Kidney tubule cell (primary cell): Measurements from ENCODE around the gene POLR3B.
A peak's percentile ranks its signal among the peaks of the same experiment; 100 is the strongest.
"Not testable (repeated sequence)": the region's sequence is repeated elsewhere in the genome, so short reads cannot be mapped to it uniquely, and the experiment has no call there.

Source experiments
- DNase-seq: peaks from one replicate; pipeline ENCODE4 v3.0.0-alpha.2; 2018; ENCODE audit warnings: low spot score

The POLR3B gene

DNA sequence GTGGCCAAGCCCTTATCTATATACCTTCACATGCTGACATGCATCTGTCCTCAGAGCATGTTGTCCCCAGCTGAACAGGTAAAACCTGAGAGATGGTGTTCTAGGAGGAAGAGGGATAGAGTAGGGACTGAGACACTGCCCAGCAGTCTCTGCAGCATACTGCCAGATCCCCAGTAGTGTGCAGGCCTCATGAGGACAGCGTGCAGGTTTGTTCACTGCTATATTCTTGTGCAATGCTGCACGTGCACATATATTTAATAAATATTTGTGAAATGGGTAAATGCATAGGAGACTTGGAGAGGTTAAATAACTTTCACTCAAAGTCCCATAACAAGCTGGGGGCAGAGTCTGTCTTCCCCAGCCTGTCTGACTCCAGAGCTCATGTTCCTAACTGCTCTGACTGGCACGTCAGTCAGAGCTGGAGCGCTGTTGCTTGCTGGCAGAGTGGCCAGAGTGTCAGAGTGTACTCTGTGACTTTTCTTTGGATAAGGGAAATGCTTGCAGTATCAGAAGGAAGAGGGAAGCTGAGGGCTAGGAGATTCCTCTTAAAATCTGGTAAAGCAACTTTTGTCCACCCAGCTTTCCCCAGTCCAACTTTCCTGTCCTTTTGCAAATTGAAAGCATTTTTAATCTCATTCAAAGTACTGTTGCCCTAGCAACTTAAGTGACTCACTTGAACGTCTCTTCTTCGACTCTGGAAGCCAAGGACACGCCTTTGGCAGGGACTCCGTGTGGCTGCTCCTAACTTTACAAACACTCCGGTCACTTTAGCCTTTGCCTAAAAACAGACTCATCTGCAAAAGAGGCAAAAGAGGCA, 14.9 kb upstream of the POLR3B start:
- peak; percentile 60 for DNase-seq

DNA sequence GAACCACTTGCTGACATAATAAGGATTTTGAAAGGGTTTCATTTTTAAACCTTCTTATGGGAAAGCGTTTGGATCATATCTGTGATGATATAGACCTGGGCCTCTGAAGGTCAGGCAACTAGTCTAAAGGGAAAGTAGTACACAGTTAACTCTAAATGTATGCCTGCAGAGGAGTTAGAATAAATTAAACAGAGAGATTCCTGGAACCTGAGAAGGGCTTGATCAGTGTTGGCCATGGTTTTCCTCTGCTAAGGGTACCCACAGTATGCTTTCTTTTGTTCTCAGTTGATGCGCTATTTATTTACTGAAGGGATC, 14.4 kb upstream of the POLR3B start:
- no peak for DNase-seq

DNA sequence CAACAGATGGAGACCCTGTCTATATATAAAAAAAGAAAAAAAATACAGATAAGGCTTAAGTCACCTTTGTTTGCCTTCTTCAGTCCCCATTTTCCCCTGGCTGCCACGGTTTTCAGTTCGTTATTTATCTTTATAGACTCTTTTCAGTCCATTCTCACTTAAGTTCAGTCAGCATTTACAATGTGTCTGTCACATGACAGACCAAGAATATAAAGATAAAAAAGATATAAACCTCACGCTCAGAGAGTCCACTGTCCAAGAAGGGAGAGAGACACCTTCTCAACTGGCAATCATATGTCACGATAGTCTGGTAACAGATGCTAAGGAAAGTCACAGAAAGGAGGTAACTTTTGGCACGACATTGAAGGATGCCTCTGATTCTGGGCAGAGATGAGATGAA, 13.4 kb upstream of the POLR3B start:
- DNase-seq, result no peak

DNA sequence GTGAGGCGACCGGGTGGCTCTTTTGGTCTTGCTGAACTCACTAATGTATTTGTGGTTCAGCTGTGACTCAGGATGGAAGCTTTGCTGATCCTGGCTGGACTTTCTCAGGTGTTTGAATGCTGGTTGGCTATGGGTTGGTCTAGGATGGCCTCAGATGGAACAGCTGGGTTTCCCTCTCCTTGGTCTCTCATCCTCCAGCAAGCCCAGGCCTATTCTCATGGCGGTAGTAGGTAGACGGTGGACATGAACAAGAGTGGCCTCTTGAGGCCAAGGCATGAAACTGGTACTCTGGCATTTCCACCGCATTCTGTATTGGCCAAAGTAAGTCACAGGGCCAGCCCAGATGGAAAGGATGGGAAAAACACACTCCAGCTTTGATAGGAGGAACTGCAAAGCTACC, 11.8 kb upstream of the POLR3B start:
- DNase-seq, result peak; percentile 74

DNA sequence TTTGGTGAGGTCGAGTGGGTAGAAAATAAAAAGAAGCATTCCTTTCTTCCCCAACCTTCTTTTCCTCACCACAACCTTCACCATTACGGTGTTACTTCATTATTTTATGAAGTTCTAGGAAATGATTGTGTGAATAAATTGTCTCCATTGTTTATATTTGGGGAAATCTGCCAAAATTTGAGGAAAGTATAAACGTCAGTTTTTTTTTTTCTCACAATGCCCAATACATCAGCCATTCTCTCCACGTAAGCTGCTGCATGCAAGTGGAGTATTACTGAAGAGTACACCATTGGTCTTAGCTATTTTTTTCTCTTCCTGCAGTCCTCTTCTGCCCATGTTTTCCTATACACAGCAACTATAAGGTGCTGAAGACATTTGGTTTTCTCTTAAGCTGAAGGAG, 9.1 kb upstream of the POLR3B start:
- no peak for DNase-seq

DNA sequence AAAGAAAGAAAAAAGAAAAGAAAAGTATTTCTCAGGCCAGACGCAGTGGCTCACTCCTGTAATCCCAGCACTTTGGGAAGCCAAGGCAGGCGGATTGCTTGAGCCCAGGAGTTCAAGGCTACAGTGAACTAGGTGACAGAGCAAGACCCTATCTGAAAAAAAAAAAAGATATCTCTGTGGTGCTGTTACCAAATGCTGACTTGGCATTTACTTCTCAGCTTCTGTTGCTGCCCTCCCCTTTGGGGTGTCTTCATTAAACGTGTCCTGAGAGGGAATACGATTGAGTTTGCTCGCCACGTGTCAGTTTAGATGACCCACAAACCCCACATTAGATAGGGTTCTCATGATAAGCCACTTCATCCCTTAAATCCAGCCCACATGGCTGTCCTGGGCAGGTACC, 4.4 kb upstream of the POLR3B start:
- DNase-seq, result no peak

DNA sequence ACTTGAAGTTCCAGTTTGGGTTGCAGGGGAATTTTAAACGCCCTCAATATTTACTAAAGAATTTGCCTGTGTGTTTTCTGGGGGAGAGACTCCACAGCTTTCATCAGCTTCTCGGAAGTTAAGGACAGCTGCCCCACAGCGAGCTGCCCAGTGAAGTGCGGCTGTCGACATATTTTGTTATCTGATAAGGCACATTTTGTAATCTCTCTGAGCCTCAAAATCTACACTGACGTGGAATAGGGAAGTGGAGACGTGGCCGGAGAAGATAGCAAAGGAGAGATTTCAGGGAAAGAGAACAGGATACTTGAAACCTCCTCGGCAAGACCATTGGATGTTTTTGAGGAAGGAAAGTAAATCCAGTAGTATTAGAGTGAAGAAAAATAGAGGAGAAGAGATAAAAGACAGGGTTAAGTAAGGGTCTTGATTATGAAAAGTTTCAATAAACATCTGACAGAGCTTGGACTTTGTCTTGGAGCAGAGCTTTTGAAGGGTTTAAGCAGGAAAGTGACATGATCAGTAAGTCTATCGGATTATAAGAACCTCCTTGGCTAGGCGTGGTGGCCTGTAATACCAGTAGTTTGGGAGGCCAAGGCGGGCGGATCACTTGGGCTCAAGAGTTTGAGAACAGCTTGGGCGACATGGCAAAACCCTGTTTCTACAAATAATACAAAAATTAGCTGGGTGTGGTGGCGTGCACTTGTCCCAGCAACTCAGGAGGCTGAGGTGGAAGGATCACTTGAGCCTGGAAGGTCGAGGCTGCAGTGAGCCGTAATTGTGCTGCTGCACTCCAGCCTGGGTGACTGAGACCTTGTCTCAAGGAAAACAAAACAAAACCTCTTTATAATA, 1.1 kb downstream of the POLR3B start:
- no peak for DNase-seq

DNA sequence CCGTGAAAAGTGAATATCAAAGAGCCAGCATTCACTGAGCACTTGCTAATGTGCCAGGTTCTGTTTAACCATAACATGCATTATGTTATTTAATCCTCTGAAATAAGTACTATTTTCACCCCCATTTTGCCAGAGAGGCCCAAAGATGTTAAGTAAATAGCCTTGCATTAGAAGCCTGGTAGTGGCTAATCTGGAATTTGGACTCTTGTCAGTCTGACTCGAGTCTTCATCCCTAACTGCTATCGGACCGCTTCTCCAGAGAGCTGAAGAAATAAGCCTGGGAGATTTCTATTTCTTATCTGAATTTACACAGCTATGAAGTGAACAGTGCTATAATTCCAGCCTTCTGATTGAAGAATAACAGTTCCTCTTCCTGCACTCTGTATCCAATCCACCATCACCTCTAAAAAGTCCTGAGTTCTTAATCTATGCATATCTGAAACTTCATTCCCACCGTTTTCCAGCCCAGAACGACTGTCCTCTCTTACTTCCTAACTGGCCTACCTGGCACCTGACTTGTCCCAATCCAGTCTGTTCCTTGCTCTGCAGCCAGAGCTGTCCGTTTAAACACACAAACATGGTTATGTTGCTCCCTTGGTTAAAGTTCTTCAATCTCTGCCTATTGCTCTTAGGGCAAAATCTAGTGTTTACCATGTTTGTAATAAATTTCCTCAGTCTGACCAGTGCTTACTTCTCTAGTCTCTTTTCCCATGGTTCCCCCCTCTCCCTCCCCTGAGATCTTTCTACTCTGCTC, 2.3 kb downstream of the POLR3B start:
- DNase-seq, result no peak

DNA sequence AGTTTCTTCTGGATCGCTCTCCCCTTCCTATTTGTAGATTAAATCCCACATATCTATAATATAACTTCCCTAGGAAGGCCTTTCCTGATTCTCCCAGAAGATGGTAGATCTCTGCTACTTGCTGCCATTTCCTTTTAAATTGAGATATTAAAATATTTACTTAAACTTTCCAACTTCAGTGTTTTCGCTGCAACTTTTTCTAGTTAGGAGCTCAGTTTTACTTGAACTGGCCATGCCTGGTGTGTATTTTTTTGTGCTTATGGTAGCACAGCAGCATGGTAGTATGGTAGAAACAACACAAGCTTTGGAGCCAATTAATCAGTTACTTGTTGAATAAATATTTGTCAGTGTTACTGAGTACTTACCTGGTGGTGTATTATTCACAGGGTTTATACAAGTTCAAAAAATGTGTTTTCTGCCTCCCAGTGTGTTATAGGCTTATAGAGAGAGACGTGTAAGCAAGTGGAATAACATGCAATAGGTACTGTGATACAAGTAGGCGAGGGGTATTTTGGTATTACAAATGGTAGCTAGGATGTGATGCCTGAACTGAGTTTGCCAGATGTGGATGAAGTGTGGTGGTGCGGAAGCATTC, 2.9 kb downstream of the POLR3B start:
- peak; percentile 15 for DNase-seq

DNA sequence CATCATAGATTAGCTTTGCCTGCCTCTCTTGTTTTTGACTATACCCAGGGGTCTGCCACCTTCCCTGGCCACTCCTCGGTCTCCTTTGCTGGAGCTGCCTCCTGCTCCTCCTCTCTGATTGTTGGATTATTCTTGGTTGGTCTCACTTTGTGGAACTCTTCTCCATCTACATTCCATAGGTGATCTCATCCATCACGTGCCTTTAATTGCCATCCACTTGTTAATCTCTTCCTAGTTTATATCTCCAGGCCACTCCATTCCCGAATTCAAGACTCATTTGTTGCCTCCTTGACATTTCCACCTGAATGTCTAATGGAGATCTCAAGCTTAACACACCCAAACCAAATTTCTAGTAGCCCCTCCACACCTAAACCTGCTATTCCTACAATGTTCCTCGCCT, 5.4 kb downstream of the POLR3B start:
- peak; percentile 15 for DNase-seq

DNA sequence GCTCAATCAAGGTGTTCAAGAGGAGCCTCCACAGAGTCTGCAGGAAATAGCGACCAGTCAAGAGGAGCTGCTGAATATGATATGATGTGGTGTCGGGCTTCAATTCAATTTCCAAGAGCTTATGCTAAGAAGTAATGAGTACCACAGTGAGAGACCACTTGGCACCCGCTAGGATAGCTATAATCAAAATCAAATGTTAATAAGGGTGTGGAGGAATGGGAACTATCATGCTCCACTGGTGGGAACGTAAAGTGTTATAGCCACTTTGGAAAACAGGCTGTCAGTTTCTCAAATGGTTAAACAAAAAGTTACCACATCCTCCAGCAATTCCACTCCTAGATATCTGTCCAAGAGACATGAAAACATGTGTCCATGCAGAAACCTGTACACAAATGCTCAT, 6.7 kb downstream of the POLR3B start:
- DNase-seq, result no peak

DNA sequence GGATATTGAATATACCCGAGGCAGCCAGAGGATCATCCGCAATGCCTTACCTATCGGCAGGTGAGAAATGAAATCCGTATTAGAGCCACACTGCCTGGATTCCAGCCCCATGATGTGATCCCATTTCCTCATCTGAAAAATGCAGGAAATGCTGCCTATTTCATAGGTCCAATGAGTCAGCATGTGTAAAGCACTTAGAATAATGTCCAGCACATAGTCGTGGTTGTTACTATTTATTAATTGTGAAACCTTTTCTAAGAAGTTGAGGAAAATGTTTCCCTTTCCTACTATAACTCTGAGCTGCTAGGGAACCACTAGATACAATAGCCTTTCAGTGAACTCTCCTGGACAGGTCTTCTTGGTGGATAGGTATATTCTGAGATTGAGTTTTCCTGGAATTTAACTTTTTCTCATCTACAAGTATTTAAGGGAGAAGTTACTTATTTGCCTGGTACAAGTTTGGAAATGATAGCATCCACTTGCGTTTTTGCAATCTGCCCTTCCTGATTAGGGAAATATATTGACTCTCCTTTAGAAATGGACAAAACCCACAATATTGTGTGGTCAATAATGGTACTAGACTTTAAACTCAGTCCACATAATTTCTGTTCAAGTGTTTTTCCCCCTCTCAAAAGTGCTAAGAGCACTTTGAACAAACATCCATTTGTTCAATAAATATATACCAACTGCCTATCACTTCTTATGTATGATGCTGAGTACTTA, 12.2 kb downstream of the POLR3B start:
- DNase-seq, result peak; percentile 91

DNA sequence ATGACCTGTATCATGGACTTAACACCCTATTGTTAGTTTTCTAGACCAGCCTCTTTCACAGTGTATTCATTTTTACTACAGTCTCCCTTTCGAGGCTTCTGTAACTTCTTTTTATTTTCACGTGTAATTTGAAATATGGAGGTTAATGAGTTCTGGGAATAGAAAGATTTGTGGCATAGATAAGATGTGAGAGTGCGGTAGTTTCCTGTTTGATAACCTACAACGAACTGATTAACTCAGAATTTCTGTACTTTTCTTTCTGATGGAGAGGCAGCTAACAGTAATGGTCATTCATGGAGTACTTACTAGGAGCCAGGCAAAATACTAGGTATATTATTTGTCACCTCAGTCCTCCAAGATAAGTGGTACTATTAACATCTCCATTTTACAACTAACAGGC, 21.2 kb downstream of the POLR3B start:
- DNase-seq, result no peak

DNA sequence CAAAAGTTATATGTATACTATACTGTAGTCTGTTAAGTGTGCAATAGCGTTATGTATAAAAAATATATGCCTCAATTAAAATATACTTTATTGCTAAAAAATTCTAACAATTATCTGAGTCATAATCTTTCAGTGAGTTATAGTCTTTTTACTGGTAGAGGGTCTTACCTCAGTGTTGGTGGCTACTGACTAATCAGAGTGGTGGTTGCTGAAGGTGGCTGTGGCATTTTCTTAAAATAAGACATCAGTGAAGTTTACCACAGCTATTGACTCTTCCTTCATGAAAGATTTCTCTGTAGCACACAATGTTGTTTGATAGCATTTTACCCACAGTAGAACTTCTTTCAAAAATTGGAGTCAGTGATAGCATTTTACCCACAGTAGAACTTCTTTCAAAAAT, 23.4 kb downstream of the POLR3B start:
- no peak for DNase-seq

DNA sequence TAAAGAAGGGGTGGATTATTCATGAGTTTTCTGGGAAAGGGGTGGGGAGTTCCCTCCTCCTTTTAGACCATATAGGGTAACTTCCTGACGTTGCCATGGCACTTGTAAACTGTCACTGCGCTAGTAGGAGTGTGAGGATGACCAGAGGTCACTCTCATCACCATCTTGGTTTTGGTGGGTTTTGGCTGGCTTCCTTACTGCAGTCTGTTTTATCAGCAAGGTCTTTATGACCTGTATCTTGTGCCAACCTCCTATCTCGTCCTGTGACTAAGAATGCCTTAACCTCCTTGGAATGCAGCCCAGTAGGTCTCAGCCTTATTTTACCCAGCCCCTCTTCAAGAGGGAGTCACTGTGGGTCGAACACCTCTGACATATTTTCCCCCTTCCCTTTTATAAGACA, 24.3 kb downstream of the POLR3B start:
- not testable (repeated sequence) for DNase-seq

DNA sequence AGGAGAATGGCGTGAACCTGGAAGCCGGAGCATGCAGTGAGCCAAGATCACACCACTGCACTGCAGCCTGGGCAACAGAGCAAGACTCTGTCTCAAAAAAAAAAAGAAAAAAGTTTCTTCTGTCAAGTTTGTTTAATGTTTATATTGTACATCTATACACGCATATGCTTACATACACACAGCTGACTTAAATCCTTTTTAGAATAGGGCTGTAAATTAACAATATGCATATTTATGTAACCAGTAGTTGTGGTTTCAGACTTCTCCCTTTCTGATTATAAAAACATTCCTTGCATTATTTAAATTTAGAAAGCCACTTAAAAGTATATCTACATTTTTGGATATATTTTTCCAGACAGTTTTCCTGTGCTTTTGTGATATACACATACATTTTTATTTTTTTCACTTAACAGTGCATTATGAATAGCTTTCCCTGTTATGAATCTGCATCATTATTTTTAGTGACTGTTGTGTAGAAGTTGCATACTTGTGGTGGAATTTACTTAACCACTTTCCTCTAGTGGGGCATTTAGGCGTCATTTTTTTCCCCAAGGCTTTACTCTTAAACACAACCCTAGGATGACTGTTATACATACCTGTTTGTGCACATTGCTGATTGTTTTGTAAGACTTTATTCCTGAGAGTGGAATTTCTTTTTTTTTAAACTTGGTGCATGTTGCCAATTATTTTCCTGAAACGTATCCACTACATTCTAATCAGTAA, 29.4 kb downstream of the POLR3B start:
- peak; percentile 14 for DNase-seq

DNA sequence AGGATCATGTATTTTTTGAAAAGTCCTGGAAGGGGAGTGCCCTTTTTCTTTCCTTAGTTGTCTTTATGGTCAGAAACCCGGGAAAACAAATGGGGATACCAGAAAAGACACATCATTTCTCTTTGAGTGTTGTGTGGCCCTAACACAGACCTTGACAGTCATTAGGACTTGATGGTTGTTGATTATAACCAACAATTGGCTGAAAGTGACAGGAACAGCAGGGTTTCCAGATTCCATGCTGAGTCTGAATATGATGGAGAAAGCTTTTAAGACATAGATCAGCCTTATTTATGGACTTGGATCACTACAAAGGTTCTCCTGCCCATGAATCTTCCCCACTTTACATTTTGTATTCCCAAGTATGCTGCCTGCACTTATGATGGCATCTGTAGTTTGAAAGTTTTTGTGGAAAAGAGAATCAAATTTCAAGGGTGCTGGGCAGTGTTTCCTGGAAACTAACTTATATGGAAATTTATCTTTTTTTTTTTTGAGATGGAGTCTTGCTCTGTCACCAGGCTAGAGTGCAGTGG, 30.4 kb downstream of the POLR3B start:
- DNase-seq, result no peak

DNA sequence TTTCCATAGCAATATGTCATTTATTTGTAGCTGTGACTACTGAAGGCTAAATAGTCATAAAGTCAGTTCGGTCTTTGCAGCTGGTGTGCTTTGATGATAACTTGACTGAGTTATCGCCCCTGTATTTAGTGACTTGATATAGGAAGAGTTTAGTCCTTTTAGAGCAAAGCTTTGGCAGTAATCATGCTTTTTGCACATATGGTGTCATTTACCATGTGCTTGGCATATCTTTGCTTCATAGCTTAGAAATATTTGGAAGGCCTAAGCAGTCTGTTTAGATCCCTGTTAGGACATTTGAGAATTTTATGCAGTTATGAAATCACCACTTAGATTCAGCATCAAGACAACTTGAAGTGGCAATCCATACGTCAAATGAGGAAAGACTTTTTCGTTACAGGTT, 31.6 kb downstream of the POLR3B start:
- no peak for DNase-seq

DNA sequence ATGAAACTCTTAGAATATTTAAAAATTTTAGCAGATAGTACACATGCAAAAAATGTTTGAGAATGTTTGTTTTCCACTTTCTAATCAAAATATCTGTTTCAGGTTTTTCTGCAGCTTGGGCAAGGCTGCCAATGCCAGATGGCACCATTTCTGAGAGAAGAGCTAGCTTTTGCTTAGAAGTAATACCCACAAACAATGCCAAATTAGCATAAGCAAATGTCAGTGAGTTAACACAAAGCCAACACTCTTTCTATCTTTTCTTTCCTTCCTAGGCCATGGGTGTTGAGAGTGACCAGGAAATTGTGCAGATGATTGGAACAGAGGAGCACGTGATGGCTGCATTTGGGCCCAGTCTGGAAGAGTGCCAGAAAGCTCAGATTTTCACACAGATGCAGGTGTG, 35.2 kb downstream of the POLR3B start:
- DNase-seq, result no peak

DNA sequence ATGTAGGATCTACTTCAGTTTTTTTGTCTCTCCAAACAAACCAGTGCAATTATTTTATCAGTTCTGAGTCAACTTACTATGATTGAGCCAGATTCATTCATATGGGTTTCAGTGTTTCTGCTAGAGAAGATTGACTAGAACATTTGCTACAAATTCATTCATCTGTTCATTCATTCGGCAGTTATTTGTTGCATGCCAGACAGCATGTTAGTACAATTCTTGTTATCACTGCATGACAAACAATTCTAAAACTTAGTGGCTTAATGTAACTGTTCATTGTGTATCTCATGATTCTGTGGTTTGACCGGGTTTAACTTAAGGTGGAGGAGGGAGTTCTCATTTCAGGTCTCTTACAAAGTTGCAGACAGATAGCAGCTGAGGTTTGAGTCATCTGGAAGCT, 52.3 kb downstream of the POLR3B start:
- no peak for DNase-seq

DNA sequence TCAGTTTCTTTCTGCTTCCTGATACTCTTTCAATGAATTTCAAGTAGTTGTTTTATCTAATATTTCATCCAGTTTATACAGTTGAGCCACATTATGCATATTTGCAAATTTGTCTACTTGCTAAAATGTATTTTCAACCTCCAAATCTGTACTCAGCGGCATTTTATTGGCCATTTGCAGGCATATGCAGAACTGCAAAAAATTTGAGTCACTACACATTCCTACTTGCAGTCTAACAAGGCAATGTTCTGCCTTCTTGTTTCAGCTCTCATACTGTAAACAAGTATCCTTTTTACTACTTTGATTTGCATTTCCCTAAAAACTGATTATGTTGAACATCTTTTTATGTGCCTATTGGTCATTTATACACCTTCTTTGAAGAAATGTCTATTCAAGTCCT, 55.0 kb downstream of the POLR3B start:
- DNase-seq, result no peak
